Neural cell (in vitro differentiated cells): Measurements from ENCODE around the gene PRKAG2.

Experiments used
- EZH2 ChIP-seq: fragments of 200-600, 300-800 bp; shearing (Covaris generic), sonication (generic); IDR thresholded peaks from 2 replicates; pipeline ENCODE4 v1.6.1; 2014; ENCODE audit warnings: antibody characterized with exemption, low read length, borderline replicate concordance, mild to moderate bottlenecking; ENCODE audit not compliant: insufficient read depth, poor library complexity, severe bottlenecking
- MXI1 ChIP-seq: fragments of 450-650 bp; conservative IDR thresholded peaks from 2 replicates; pipeline ENCODE4 v1.6.1; 2014; ENCODE audit warnings: antibody characterized with exemption, mild to moderate bottlenecking; ENCODE audit not compliant: poor library complexity, severe bottlenecking
- POLR2AphosphoS5 ChIP-seq: IDR thresholded peaks from 2 replicates; pipeline ENCODE4 v1.6.1; 2012
- TAF1 ChIP-seq: IDR thresholded peaks from 2 replicates; pipeline ENCODE4 v1.6.1; 2012; ENCODE audit warnings: low read depth
- TF ChIP-seq, protein P1 (sequence below): fragments of 450-650 bp; IDR thresholded peaks from 2 replicates; pipeline ENCODE4 v1.5.1; 2014; ENCODE audit warnings: antibody characterized with exemption, mild to moderate bottlenecking, moderate library complexity; ENCODE audit not compliant: poor library complexity, severe bottlenecking

DNA sequence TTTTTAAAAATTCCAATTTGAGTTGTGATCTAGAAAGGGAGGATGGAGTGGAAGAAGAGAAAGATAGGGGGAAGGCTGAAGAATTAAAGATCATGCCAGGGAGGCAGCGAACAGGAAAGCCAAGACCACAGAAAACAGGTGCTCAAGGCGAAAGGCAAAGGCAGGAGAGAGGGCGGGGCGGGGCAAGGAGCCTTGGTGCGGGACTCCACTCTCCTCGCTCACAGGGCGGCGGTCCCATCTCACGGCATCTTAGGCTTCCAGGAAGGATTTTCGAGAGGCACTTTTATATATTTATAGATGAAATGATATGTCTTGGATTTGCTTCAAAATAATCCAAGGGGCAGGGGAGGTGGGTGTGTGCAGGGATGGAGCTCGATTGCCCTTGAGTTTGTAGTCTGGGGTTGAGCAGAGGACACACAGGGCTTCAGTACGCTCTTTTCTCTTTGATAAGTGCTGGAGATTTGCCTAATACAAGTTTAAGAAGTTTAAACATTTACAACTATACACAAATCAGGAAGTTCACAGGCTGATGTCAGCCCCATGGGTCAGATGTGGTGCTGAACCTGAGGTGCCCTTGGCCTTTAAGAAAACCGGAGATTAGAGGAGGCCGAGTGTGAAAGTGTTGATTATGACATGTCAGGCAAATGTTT, 161.1 kb downstream of the PRKAG2 start:
- TF ChIP-seq TAF1: no peak
- TF ChIP-seq, protein P1, sequence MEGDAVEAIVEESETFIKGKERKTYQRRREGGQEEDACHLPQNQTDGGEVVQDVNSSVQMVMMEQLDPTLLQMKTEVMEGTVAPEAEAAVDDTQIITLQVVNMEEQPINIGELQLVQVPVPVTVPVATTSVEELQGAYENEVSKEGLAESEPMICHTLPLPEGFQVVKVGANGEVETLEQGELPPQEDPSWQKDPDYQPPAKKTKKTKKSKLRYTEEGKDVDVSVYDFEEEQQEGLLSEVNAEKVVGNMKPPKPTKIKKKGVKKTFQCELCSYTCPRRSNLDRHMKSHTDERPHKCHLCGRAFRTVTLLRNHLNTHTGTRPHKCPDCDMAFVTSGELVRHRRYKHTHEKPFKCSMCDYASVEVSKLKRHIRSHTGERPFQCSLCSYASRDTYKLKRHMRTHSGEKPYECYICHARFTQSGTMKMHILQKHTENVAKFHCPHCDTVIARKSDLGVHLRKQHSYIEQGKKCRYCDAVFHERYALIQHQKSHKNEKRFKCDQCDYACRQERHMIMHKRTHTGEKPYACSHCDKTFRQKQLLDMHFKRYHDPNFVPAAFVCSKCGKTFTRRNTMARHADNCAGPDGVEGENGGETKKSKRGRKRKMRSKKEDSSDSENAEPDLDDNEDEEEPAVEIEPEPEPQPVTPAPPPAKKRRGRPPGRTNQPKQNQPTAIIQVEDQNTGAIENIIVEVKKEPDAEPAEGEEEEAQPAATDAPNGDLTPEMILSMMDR: no peak
- TF ChIP-seq POLR2AphosphoS5: no peak
- no peak for TF ChIP-seq EZH2
- TF ChIP-seq MXI1: no peak
